ES-I3 (cell line): ENCODE measurements around the gene E2F6.

Source experiments
- H3K36me3 ChIP-seq: 2 replicates; pipeline ENCODE4 v1.6.1; 2013; ENCODE audit warnings: mild to moderate bottlenecking, low read length, control low read depth, moderate library complexity; ENCODE audit not compliant: insufficient read depth
- H3K4me1 ChIP-seq: 2 replicates; pipeline ENCODE4 v1.6.1; 2013; ENCODE audit warnings: mild to moderate bottlenecking, control low read depth, low read length; ENCODE audit not compliant: insufficient read depth
- H3K9ac ChIP-seq: 2 replicates; pipeline ENCODE4 v1.6.1; 2013; ENCODE audit warnings: low read depth, mild to moderate bottlenecking, low read length, moderate library complexity
- H3K9me3 ChIP-seq: 2 replicates; pipeline ENCODE4 v1.6.1; 2013; ENCODE audit warnings: mild to moderate bottlenecking, low read length, moderate library complexity; ENCODE audit not compliant: control insufficient read depth, insufficient read depth

E2F6 gene

GRCh38 chr2:11421863-11422490, 44.0 kb downstream of the E2F6 start:
- no peaks in the 10 kb centered on the region for H3K36me3 ChIP-seq
- H3K4me1 ChIP-seq = no peaks in the 10 kb centered on the region
- H3K9me3 ChIP-seq = peaks cover 3% of the 10 kb centered on the region
- no peak overlapping the region for H3K9ac ChIP-seq

- H3K4me1 ChIP-seq = no peaks in the 10 kb centered on the region
- no peaks in the 10 kb centered on the region for H3K36me3 ChIP-seq
- peaks cover 5% of the 10 kb centered on the region for H3K9me3 ChIP-seq
- H3K9ac ChIP-seq = no peak overlapping the region
Measured at GRCh38 chr2:11420671-11421070, 45.3 kb downstream of the E2F6 start.

- Histone ChIP-seq H3K9ac (no peak overlapping the region), H3K4me1 (no peaks in the 10 kb centered on the region), H3K36me3 (no peaks in the 10 kb centered on the region), H3K9me3 (peaks cover 5% of the 10 kb centered on the region)
Measured at GRCh38 chr2:11420190-11420589, 45.8 kb downstream of the E2F6 start.

- H3K9me3 ChIP-seq = peaks cover 5% of the 10 kb centered on the region
- H3K9ac ChIP-seq = no peak overlapping the region
- H3K4me1 ChIP-seq = no peaks in the 10 kb centered on the region
- H3K36me3 ChIP-seq = no peaks in the 10 kb centered on the region
Measured at GRCh38 chr2:11419781-11420180, 46.2 kb downstream of the E2F6 start.

GRCh38 chr2:11417946-11418585, 47.9 kb downstream of the E2F6 start:
- H3K9ac ChIP-seq = no peak overlapping the region

GRCh38 chr2:11416931-11417330, 49.0 kb downstream of the E2F6 start:
- no peaks in the 10 kb centered on the region for H3K36me3 ChIP-seq
- no peaks in the 10 kb centered on the region for H3K4me1 ChIP-seq
- H3K9me3 ChIP-seq = peaks cover 5% of the 10 kb centered on the region
- no peak overlapping the region for H3K9ac ChIP-seq

More at GRCh38 chr2:11417946-11418585, 47.9 kb downstream of the E2F6 start:
- Histone ChIP-seq H3K36me3 (no peaks in the 10 kb centered on the region), H3K4me1 (no peaks in the 10 kb centered on the region), H3K9me3 (peaks cover 5% of the 10 kb centered on the region)

- H3K4me1 ChIP-seq = no peaks in the 10 kb centered on the region
- H3K9me3 ChIP-seq = peaks cover 5% of the 10 kb centered on the region
- H3K9ac ChIP-seq = no peak overlapping the region
- no peaks in the 10 kb centered on the region for H3K36me3 ChIP-seq
Measured at GRCh38 chr2:11416186-11416585, 49.8 kb downstream of the E2F6 start.

- no peak overlapping the region for H3K9ac ChIP-seq
- H3K36me3 ChIP-seq = no peaks in the 10 kb centered on the region
- peaks cover 5% of the 10 kb centered on the region for H3K9me3 ChIP-seq
- H3K4me1 ChIP-seq = no peaks in the 10 kb centered on the region
Measured at GRCh38 chr2:11414372-11415124, 51.4 kb downstream of the E2F6 start.

GRCh38 chr2:11412449-11412810, 53.5 kb downstream of the E2F6 start:
- Histone ChIP-seq H3K9ac (no peak overlapping the region), H3K9me3 (peaks cover 5% of the 10 kb centered on the region)

GRCh38 chr2:11411768-11412448, 54.1 kb downstream of the E2F6 start:
- Histone ChIP-seq H3K9ac (no peak overlapping the region), H3K9me3 (peaks cover under 1% of the 10 kb centered on the region; the same call in 1 of the 2 replicates), H3K4me1 (no peaks in the 10 kb centered on the region), H3K36me3 (no peaks in the 10 kb centered on the region)

More at GRCh38 chr2:11412449-11412810, 53.5 kb downstream of the E2F6 start:
- Histone ChIP-seq H3K36me3 (no peaks in the 10 kb centered on the region), H3K4me1 (no peaks in the 10 kb centered on the region)

GRCh38 chr2:11411244-11411643, 54.7 kb downstream of the E2F6 start:
- H3K9ac ChIP-seq = no peak overlapping the region
- no peaks in the 10 kb centered on the region for H3K36me3 ChIP-seq
- no peaks in the 10 kb centered on the region for H3K4me1 ChIP-seq
- no peaks in the 10 kb centered on the region for H3K9me3 ChIP-seq

GRCh38 chr2:11410101-11410500, 55.9 kb downstream of the E2F6 start:
- no peaks in the 10 kb centered on the region for H3K36me3 ChIP-seq
- no peaks in the 10 kb centered on the region for H3K4me1 ChIP-seq
- H3K9ac ChIP-seq = no peak overlapping the region
- H3K9me3 ChIP-seq = no peaks in the 10 kb centered on the region

GRCh38 chr2:11409572-11409959, 56.4 kb downstream of the E2F6 start:
- no peaks in the 10 kb centered on the region for H3K9me3 ChIP-seq
- no peak overlapping the region for H3K9ac ChIP-seq
- H3K36me3 ChIP-seq = no peaks in the 10 kb centered on the region
- no peaks in the 10 kb centered on the region for H3K4me1 ChIP-seq

- H3K9ac ChIP-seq = no peak overlapping the region
- no peaks in the 10 kb centered on the region for H3K36me3 ChIP-seq
- no peaks in the 10 kb centered on the region for H3K9me3 ChIP-seq
- peaks cover 4% of the 10 kb centered on the region; the same call in 1 of the 2 replicates for H3K4me1 ChIP-seq
Measured at GRCh38 chr2:11408959-11409571, 56.9 kb downstream of the E2F6 start.
